Measurements from ENCODE around the gene YIF1A. TPM values are rescaled to one million over a fixed set of nuclear protein-coding genes. Genes with fewer than 3 reads are reported as not detected.

Gene YIF1A
- total and polyA plus RNA-seq, 7 donors = 30.3 to 104 (median 59.2) TPM

DNA sequence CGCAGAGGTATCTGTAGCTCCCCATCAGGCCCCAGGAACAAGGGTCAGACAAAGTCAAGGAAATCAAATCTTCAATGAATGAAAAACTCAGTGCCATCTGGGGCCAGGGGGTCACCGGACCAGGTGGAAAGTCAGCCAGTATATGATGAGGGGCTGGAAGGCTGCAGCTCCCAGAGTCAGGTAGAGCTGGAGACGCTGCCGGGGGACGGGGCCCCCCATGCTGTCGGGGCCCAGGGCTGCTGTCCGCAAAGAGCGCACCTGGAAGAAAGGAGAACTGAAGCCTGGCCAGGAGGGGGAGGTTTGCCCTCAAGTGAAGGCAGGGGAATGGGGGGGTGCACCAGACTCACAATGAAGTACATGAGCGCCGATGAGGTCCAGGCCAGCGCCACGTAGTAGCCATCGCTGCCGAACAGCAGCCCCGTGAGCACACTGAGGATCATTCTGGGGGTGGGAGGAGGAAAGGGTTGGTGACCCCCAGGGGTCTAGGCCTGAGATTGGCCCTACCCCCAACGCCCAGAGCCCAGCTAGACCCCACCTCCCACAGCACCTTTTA, 4.3 kb downstream of the YIF1A start:
- H3K4me3 ChIP-seq = no peak overlapping the region
- peaks cover 0 to 42% (median 28%) of the 10 kb centered on the region in 4 donors for H3K4me1 ChIP-seq
- no peaks in the 10 kb centered on the region for H3K9me3 ChIP-seq
- 94 to 96% methylated on average over 16 of the region's 16 CpGs for WGBS, 2 donors
- intact Hi-C loops (cut with DNase I) = no loop called here
- no peak for DNase-seq
- TF ChIP-seq, protein P1, sequence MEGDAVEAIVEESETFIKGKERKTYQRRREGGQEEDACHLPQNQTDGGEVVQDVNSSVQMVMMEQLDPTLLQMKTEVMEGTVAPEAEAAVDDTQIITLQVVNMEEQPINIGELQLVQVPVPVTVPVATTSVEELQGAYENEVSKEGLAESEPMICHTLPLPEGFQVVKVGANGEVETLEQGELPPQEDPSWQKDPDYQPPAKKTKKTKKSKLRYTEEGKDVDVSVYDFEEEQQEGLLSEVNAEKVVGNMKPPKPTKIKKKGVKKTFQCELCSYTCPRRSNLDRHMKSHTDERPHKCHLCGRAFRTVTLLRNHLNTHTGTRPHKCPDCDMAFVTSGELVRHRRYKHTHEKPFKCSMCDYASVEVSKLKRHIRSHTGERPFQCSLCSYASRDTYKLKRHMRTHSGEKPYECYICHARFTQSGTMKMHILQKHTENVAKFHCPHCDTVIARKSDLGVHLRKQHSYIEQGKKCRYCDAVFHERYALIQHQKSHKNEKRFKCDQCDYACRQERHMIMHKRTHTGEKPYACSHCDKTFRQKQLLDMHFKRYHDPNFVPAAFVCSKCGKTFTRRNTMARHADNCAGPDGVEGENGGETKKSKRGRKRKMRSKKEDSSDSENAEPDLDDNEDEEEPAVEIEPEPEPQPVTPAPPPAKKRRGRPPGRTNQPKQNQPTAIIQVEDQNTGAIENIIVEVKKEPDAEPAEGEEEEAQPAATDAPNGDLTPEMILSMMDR (IDR thresholded peaks at IDR 0.05) = no peak
- no peak for TF ChIP-seq EP300 (IDR thresholded peaks at IDR 0.05)
- no peak for TF ChIP-seq POLR2AphosphoS5 (IDR thresholded peaks at IDR 0.05)
- TF ChIP-seq POLR2A (IDR thresholded peaks at IDR 0.05) = no peak
- no peak overlapping the region for H3K27ac ChIP-seq
- H3K36me3 ChIP-seq = peaks cover 0 to 8% (median 0%) of the 10 kb centered on the region in 4 donors
- no peaks in the 10 kb centered on the region for H3K27me3 ChIP-seq

DNA sequence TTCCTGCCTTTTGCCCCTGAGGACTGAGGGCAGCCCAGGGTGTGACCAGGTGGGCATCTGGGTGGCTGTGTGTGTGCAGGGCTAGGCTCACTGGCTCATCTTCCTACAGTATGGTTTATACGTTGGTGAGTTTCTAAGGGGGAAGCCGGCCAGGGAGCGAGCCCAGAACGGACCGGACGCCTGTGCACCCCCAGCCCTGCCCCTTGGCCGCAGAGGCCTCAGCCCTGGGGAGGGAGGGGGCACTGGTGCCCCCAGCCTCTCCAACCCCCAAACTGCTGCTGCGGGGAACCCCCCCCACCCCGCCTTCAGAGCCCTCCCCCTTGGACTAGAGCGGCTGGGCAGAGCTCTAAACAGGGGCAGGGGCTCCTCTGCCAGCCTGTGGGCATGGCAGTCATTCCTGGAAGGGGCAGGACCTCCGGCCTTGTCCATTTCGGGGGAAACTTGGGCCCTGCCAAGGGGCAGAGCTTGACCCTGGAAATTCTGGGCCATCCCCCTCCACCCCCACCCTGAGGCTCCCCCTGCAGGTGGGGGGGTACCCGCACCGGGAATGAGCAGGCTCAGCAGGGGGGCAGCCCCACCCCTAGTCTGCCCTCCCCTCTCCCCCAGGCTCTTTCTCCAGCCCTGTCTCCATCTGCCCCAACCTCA, 5.4 kb downstream of the YIF1A start:
- Histone ChIP-seq H3K27ac (no peak overlapping the region), H3K27me3 (no peaks in the 10 kb centered on the region), H3K4me3 (no peak overlapping the region), H3K4me1 (peaks cover 0 to 43% (median 30%) of the 10 kb centered on the region in 4 donors), H3K9me3 (no peaks in the 10 kb centered on the region), H3K36me3 (peaks cover 0 to 8% (median 0%) of the 10 kb centered on the region in 4 donors)
- DNase-seq = no peak
- WGBS, 2 donors = 81 to 87% methylated on average over 14 of the region's 14 CpGs
- no peak for TF ChIP-seq POLR2A (IDR thresholded peaks at IDR 0.05)
- no peak for TF ChIP-seq EP300 (IDR thresholded peaks at IDR 0.05)
- TF ChIP-seq, protein P1 (IDR thresholded peaks at IDR 0.05) = no peak
- no peak for TF ChIP-seq POLR2AphosphoS5 (IDR thresholded peaks at IDR 0.05)
- intact Hi-C loops (cut with DNase I) = no loop called here

DNA sequence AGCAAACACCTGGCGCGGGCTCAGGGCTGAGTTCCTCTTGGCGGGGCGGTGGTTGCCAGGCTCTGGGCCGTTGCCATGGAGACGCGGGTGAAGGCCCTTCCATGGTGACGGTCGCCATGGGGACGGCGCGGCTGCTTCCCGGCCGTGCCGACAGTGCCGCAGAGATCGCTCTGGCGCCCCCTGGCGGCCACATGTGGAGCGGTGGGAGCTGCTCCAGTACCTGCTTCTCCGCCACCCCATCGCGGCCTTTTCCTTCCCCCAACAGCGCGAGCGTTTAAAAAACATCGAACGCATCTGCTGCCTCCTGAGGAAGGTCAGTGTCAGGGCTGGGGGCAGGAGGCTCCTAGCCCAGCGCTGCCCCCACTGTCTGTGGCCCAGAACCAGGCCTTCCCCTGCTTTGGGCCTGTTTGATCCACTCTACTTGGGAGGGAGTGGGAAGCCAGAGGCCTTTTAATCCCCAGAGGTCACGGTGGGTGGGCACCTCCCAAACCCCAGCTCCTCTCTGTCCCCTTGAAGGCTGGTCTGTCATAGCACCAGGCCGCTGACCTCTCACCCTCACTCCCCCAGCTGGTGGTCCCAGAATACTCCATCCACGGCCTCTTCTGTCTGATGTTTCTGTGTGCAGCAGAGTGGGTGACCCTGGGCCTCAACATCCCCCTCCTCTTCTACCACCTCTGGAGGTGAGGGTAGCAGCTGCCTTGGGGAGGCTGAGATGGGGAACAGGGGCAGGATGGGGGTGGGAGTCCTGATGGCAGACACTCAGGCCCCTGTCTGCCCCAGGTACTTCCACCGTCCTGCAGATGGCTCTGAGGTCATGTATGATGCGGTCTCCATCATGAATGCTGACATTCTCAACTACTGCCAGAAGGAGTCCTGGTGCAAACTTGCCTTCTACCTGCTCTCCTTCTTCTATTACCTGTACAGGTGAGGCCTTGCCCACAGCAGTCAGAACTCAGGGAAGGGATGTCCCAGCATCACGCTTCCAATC, 6.2 kb downstream of the YIF1A start:
- TF ChIP-seq, protein P1 (IDR thresholded peaks at IDR 0.05) = peak; percentile 90 to 98 (median 96)
- TF ChIP-seq EP300 (IDR thresholded peaks at IDR 0.05) (no peak), POLR2AphosphoS5 (IDR thresholded peaks at IDR 0.05) (peak in 3 of 4 donors; percentile 31 to 44 (median 42)), POLR2A (IDR thresholded peaks at IDR 0.05) (no peak)
- H3K9me3 ChIP-seq = no peaks in the 10 kb centered on the region
- H3K36me3 ChIP-seq = peaks cover 0 to 8% (median 0%) of the 10 kb centered on the region in 4 donors
- WGBS, 2 donors = 13 to 15% methylated on average over 35 of the region's 35 CpGs
- H3K27me3 ChIP-seq = no peaks in the 10 kb centered on the region
- H3K4me3 ChIP-seq = no peak overlapping the region
- peaks cover 0 to 41% (median 29%) of the 10 kb centered on the region in 4 donors for H3K4me1 ChIP-seq
- peak; percentile 98 for DNase-seq
- peak overlapping the region in 1 of 4 donors; percentile 18 for H3K27ac ChIP-seq
- intact Hi-C loops (cut with DNase I) = loop anchor here (1.0 kb wide), 1 partner anchor 60 kb away; no protein-coding TSS in a partner anchor

DNA sequence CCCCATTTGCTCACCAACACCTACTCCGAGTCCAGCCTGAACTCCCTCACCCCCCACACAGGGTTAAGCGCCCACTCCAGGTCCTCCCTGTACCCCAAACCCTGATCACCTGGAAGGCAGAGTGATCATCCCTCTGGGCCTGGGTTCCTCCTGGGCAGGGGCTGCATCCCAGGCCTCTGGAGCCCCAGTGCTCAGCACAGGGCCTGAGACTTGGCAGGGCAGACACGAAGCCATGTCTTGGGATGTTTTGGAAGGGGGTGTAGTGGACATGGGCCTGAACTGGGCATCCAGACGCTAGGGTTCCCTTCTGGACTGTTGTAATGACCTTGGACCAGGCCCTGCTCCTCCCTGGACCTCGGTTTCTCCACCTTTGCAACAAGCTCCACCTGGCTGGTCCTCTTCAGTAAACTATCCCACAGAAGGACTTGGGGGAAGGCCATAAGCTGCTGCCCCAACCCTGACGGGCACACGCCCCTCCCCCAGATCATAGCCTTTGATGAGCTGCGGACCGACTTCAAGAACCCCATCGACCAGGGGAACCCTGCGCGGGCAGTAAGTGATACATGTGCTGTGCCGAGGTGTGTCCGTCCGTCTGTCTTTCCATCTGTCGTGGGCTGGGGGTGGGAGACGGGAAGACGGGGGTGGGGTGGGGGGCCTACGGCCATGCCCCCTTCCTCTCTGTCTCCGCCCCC, 7.0 kb downstream of the YIF1A start:
- peak in 1 of 4 donors; percentile 19 for TF ChIP-seq POLR2AphosphoS5 (IDR thresholded peaks at IDR 0.05)
- no peak for TF ChIP-seq EP300 (IDR thresholded peaks at IDR 0.05)
- WGBS, 2 donors = 23 to 27% methylated on average over 20 of the region's 20 CpGs
- peaks cover 0 to 8% (median 0%) of the 10 kb centered on the region in 4 donors for H3K36me3 ChIP-seq
- no peaks in the 10 kb centered on the region for H3K9me3 ChIP-seq
- H3K27ac ChIP-seq = no peak overlapping the region
- intact Hi-C loops (cut with DNase I) = loop anchor here (1.0 kb wide), 1 partner anchor 60 kb away; no protein-coding TSS in a partner anchor
- peaks cover 0 to 37% (median 28%) of the 10 kb centered on the region in 4 donors for H3K4me1 ChIP-seq
- no peak overlapping the region for H3K4me3 ChIP-seq
- DNase-seq = no peak
- no peaks in the 10 kb centered on the region for H3K27me3 ChIP-seq
